Fibroblast of lung (primary cell): Measurements from ENCODE around the gene MADCAM1. TPM values are rescaled to one million over a fixed set of nuclear protein-coding genes. Genes with fewer than 3 reads are reported as not detected.

Experiments
- DNase-seq, 2 donors: peaks; one replicate each; pipeline versions ENCODE4 v3.0.0 to v3.0.0-alpha.2; 2010; ENCODE audit warnings: low read depth in 2 of 2
- H2AFZ ChIP-seq: 2 replicates; pipeline ENCODE4 v1.5.1; 2012; ENCODE audit warnings: low read length, control low read depth, inconsistent platforms
- H3K27ac ChIP-seq: 2 replicates; pipeline ENCODE4 v1.5.1; 2011; ENCODE audit warnings: low read length, control low read depth; ENCODE audit not compliant: insufficient read depth
- H3K27me3 ChIP-seq: 2 replicates; pipeline ENCODE4 v1.5.1; 2011; ENCODE audit warnings: mild to moderate bottlenecking, low read length; ENCODE audit not compliant: control insufficient read depth, insufficient read depth
- H3K36me3 ChIP-seq: 2 replicates; pipeline ENCODE4 v1.5.1; 2011; ENCODE audit warnings: low read length; ENCODE audit not compliant: control insufficient read depth, insufficient read depth
- H3K4me1 ChIP-seq: 2 replicates; pipeline ENCODE4 v1.5.1; 2011; ENCODE audit warnings: low read length; ENCODE audit not compliant: control insufficient read depth, insufficient read depth; ENCODE audit errors: extremely low read depth
- H3K4me2 ChIP-seq: 2 replicates; pipeline ENCODE4 v1.5.1; 2011; ENCODE audit warnings: low read length, control low read depth; ENCODE audit not compliant: insufficient read depth; ENCODE audit errors: extremely low read depth
- H3K4me3 ChIP-seq, 4 experiments: fragments of 200-600 bp in 1 of 4; sonication (generic) in 1 of 4; replicated peaks in 1 of 4; 2 replicates each; pipeline ENCODE4 v1.5.1; 2011 to 2016; ENCODE audit warnings: low read length in 4 of 4, low read depth in 3 of 4, mild to moderate bottlenecking in 3 of 4, control low read depth in 2 of 4, inconsistent platforms in 1 of 4, mixed read lengths in 1 of 4; ENCODE audit not compliant: insufficient read depth in 1 of 4; ENCODE audit errors: control extremely low read depth in 1 of 4
- H3K79me2 ChIP-seq: 2 replicates; pipeline ENCODE4 v1.5.1; 2012; ENCODE audit warnings: mild to moderate bottlenecking, low read length, inconsistent platforms; ENCODE audit not compliant: control insufficient read depth, insufficient read depth
- H3K9ac ChIP-seq: 2 replicates; pipeline ENCODE4 v1.5.1; 2011; ENCODE audit warnings: mild to moderate bottlenecking, low read length, control low read depth; ENCODE audit not compliant: insufficient read depth
- H3K9me3 ChIP-seq: 2 replicates; pipeline ENCODE4 v1.5.1; 2012; ENCODE audit warnings: low read depth, low read length; ENCODE audit not compliant: control insufficient read depth, insufficient read depth
- H4K20me1 ChIP-seq: 2 replicates; pipeline ENCODE4 v1.5.1; 2011; ENCODE audit warnings: low read length; ENCODE audit not compliant: control insufficient read depth, insufficient read depth; ENCODE audit errors: extremely low read depth
- EZH2 ChIP-seq: IDR thresholded peaks from 2 replicates; pipeline ENCODE4 v1.5.1; 2012; ENCODE audit warnings: low read length, control low read depth, mild to moderate bottlenecking; ENCODE audit errors: missing control alignments
- polyA plus RNA-seq, 2 donors: library from polyadenylated mRNA; depleted of rRNA in 1 of 2; stranded (reverse) in 1 of 2; unstranded in 1 of 2; fragments of >200 nt; gene quantifications; 2 replicates each; pipeline ENCODE4 v1.2.1, GENCODE V29; 2011 to 2012; ENCODE audit warnings: missing spikeins in 1 of 2
- total RNA-seq: library from RNA; depleted of rRNA; stranded (reverse); fragments of >200 nt; gene quantifications from 2 replicates; pipeline ENCODE4 v1.2.1, GENCODE V29; 2014
- TF ChIP-seq, protein P1 (sequence below), 2 donors: IDR thresholded peaks in 1 of 2; conservative IDR thresholded peaks in 1 of 2; 1 replicate in 1 of 2; 2 replicates in 1 of 2; pipeline ENCODE4 v1.5.1; 2011 to 2012; ENCODE audit warnings: low read length in 2 of 2, control low read depth in 1 of 2, inconsistent platforms in 1 of 2, low read depth in 1 of 2, mild to moderate bottlenecking in 1 of 2

The MADCAM1 gene
- total and polyA plus RNA-seq, 2 donors (not counting 1 experiment from before 2014, with no cell fraction given): 0.17 TPM; not detected in 1

DNA sequence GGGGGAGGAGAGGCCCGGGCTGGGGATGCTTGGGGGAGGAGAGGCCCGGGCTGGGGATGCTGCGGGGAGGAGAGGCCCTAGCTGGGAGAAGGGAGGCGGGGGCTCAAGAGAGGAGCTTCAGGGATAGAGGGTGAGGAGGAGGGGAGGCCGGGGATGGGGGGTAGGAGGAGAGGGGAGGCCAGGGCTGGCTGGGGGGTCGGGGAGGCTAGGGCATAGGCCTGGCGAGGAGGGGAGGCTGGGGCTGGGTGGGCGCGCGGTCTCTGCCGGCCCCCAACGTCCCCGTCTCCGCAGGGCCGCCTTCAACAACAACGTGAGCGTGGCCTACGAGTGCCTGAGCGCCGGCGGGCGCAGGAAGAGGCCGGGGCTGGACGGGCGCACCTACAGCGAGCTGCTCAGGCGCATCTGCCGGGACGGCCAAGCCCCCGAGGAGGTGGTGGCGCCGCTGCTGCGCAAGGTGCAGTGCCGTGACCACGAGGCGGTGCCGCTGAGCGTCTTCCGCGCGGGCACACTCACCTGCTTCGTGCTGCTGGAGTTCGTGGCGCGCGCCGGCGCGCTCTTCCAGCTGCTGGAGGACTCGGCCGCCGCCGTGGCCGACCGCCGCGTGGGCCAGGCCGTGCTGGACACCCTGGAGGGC is 22.4 kb downstream of the MADCAM1 start:
- H3K36me3 ChIP-seq: peaks cover 4% of the 10 kb centered on the region
- H3K79me2 ChIP-seq: no peaks in the 10 kb centered on the region
- H3K9ac ChIP-seq: no peak overlapping the region
- H3K4me3 ChIP-seq: no peak overlapping the region
- H4K20me1 ChIP-seq: no peaks in the 10 kb centered on the region
- no peak overlapping the region for H2AFZ ChIP-seq
- DNase-seq: no peak
- TF ChIP-seq, protein P1, sequence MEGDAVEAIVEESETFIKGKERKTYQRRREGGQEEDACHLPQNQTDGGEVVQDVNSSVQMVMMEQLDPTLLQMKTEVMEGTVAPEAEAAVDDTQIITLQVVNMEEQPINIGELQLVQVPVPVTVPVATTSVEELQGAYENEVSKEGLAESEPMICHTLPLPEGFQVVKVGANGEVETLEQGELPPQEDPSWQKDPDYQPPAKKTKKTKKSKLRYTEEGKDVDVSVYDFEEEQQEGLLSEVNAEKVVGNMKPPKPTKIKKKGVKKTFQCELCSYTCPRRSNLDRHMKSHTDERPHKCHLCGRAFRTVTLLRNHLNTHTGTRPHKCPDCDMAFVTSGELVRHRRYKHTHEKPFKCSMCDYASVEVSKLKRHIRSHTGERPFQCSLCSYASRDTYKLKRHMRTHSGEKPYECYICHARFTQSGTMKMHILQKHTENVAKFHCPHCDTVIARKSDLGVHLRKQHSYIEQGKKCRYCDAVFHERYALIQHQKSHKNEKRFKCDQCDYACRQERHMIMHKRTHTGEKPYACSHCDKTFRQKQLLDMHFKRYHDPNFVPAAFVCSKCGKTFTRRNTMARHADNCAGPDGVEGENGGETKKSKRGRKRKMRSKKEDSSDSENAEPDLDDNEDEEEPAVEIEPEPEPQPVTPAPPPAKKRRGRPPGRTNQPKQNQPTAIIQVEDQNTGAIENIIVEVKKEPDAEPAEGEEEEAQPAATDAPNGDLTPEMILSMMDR (conservative IDR thresholded peaks at IDR 0.05 in 1 of 2, IDR thresholded peaks at IDR 0.05 in 1 of 2; ENCODE audit: low read depth in 1 of 2, low read length in 2 of 2): no peak
- TF ChIP-seq EZH2: no peak
- no peaks in the 10 kb centered on the region for H3K9me3 ChIP-seq
- no peak overlapping the region for H3K27ac ChIP-seq
- H3K4me1 ChIP-seq: no peaks in the 10 kb centered on the region
- no peaks in the 10 kb centered on the region for H3K27me3 ChIP-seq
- H3K4me2 ChIP-seq: no peak overlapping the region

DNA sequence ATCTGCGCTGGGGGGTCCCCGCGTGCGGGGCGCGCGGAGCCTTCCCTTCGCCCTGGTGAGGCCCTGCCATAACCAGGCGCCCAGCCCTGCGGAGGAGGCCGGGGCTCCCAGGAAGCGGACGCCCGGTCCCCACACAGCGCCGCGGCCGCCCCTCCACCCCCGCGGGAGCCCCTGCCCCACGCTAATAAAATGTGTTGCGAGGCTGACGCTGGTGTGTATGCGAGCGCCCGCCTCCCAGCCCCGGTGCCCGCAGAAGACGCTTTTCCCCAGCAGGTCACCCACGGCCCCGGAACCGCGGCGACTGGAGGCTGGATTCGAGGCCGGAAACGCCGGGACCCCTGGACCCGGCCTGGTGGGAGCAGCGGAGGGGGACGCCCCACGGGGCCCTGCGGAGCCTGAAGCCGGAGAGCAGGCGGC is 23.2 kb downstream of the MADCAM1 start:
- Histone ChIP-seq H3K27ac (no peak overlapping the region), H3K36me3 (no peaks in the 10 kb centered on the region), H4K20me1 (no peaks in the 10 kb centered on the region), H3K27me3 (no peaks in the 10 kb centered on the region), H2AFZ (no peak overlapping the region), H3K4me3 (no peak overlapping the region), H3K79me2 (no peaks in the 10 kb centered on the region), H3K9me3 (no peaks in the 10 kb centered on the region), H3K4me1 (no peaks in the 10 kb centered on the region), H3K9ac (no peak overlapping the region), H3K4me2 (no peak overlapping the region)
- TF ChIP-seq, protein P1 (conservative IDR thresholded peaks at IDR 0.05 in 1 of 2, IDR thresholded peaks at IDR 0.05 in 1 of 2; ENCODE audit: low read depth in 1 of 2, low read length in 2 of 2): no peak
- TF ChIP-seq EZH2: no peak
- DNase-seq: no peak

DNA sequence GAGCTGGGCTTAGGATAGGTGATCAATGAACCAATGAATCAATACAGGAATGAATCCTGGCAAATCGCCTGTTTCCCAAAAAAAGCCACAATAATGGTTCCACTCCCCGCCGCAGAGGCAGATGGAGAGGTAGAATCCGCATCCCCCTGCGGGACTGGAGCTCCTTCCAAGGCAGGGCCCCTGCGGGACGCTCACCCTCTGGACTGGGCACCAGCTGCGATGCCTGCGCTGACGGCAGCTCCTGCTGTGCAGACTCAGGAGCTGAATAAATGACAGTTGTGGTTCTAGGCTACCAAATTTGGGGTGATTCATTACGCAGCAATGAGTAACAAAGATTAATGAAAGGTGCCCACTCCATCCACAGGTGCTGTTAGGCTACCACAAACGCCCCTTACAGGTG is 26.4 kb downstream of the MADCAM1 start:
- H3K4me1 ChIP-seq: no peaks in the 10 kb centered on the region
- no peak overlapping the region for H3K27ac ChIP-seq
- TF ChIP-seq EZH2: no peak
- TF ChIP-seq, protein P1 (conservative IDR thresholded peaks at IDR 0.05 in 1 of 2, IDR thresholded peaks at IDR 0.05 in 1 of 2; ENCODE audit: low read depth in 1 of 2, low read length in 2 of 2): no peak
- H4K20me1 ChIP-seq: no peaks in the 10 kb centered on the region
- no peaks in the 10 kb centered on the region for H3K36me3 ChIP-seq
- H3K79me2 ChIP-seq: no peaks in the 10 kb centered on the region
- H3K27me3 ChIP-seq: no peaks in the 10 kb centered on the region
- H3K9ac ChIP-seq: no peak overlapping the region
- no peaks in the 10 kb centered on the region for H3K9me3 ChIP-seq
- H3K4me3 ChIP-seq: no peak overlapping the region
- no peak overlapping the region for H2AFZ ChIP-seq
- no peak overlapping the region for H3K4me2 ChIP-seq
- no peak for DNase-seq
